D721Med (cell line): ENCODE results near the gene ATP6V1B1.

ENCODE experiments used
- DNase-seq: peaks from one replicate; pipeline ENCODE4 v3.0.0; 2011; ENCODE audit warnings: low spot score; ENCODE audit not compliant: insufficient read length
- FAIRE-seq: peaks from 2 replicates; lab custom pipeline; 2011; peaks lifted over from hg19 to GRCh38; lab: Jason Lieb, UNC
- TF ChIP-seq, protein P1 (sequence below): IDR thresholded peaks from 2 replicates; pipeline ENCODE4 v1.5.1; 2012; ENCODE audit warnings: mild to moderate bottlenecking, control low read depth; ENCODE audit not compliant: insufficient read depth; ENCODE audit errors: missing control alignments

ATP6V1B1 gene

DNA sequence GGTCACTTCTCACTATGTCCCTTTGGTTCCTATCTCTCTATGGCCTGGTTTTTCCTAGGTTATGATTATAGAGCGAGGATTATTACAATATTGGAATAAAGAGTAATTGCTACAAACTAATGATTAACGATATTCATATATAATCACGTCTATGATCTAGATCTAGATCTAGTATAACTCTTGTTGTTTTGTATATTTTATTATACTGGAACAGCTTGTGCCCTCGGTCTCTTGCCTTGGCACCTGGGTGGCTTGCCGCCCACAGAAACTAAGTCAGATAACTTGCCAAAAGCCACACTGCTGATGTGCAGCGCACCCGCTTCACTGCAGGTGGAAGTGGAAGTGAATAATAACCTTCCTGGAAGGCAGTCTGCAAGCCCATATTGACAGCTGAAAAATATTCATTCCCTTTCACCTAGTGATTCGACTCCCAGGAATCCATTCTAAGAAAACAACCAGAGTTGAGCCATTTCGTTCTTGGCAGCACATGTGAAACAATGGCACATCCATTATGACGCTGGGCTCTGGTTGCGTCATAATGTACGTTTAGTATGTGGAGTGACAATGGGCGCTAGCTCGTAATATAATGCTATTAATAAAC, 42.0 kb downstream of the ATP6V1B1 start:
- TF ChIP-seq, protein P1, sequence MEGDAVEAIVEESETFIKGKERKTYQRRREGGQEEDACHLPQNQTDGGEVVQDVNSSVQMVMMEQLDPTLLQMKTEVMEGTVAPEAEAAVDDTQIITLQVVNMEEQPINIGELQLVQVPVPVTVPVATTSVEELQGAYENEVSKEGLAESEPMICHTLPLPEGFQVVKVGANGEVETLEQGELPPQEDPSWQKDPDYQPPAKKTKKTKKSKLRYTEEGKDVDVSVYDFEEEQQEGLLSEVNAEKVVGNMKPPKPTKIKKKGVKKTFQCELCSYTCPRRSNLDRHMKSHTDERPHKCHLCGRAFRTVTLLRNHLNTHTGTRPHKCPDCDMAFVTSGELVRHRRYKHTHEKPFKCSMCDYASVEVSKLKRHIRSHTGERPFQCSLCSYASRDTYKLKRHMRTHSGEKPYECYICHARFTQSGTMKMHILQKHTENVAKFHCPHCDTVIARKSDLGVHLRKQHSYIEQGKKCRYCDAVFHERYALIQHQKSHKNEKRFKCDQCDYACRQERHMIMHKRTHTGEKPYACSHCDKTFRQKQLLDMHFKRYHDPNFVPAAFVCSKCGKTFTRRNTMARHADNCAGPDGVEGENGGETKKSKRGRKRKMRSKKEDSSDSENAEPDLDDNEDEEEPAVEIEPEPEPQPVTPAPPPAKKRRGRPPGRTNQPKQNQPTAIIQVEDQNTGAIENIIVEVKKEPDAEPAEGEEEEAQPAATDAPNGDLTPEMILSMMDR: no peak
- FAIRE-seq (no peak), DNase-seq (no peak)

DNA sequence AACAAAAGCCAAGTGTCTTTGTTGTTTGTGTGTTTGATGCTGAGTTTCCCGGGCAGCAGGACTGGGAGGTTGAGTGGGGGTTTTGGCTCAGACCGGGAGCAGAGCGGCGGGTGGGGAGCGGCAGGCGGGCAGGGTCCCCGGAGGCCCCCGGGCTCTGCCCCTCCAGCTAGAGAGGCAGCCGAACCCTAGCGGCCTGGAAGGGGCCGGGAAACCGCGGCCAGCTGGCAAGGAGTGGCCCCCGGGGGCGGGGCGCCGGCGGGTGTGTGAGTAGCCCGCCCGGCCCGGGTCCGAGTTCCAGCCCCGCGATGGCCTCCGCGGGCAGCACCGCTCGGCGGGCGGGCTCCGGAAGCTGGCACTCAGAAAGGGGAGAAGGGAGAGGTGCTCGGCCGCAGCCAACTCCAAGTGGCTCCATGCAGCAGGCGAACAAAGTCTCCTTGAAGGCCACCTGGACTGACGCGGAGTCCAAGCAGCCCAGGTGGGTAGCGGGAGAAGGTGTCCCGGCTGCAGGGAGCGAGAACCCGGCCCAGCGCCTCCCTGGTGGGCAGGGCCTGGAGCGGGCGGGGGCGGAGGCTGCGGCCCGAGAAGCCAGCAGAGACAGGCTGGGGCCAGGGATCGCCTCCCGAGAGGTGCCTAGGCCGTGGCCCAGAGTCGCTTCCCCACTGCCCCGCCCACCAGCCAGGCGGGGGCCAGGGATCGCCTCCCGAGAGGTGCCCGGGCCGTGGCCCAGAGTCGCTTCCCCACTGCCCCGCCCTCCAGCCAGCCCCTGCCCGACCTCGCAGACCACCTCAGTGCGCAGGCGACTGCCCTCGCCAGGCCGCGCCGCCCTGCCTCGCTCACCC, 42.9 kb downstream of the ATP6V1B1 start, which contains the start of gene ANKRD53:
ANKRD53 (plus strand) TSS at position 290 of the 839 bp plus-strand sequence; CDS start at position 306, 16 bp downstream.
- DNase-seq: no peak

DNA sequence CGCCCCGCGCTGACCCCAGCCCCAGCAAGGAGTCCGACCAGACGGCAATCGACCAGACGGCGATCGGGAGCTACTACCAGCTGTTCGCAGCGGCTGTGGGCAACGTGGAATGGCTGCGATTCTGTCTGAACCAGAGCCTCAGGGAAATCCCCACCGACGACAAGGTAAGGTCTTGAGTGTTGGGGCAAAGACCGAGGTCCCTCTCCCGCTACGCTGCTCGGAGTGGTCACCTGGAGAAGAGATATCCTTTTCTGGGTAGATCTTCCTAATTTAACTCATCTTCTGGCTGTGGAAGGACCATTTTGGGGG, 43.4 kb downstream of the ATP6V1B1 start:
- TF ChIP-seq, protein P1: no peak
- no peak for FAIRE-seq

More for the DNA sequence above, 42.9 kb downstream of the ATP6V1B1 start, which contains the start of gene ANKRD53:
- FAIRE-seq: no peak
- TF ChIP-seq, protein P1: no peak

DNA sequence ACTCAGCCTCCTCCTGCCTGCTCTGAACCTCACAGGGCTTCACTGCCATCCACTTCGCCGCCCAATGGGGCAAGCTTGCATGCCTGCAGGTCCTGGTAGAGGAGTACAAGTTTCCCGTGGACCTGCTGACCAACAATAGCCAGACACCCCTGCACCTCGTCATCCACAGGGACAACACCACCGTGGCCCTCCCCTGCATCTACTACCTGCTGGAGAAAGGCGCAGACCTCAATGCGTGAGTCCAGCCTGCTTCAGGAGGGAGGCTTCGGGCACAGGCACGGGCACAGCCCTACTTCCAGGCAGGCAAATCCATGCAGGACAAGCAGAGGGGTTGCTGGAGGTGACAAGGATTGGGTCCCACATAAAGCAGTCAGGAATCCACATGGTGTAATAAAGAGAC, 43.9 kb downstream of the ATP6V1B1 start:
- no peak for FAIRE-seq
- no peak for DNase-seq
- TF ChIP-seq, protein P1: no peak

More for the DNA sequence above, 43.4 kb downstream of the ATP6V1B1 start:
- no peak for DNase-seq

DNA sequence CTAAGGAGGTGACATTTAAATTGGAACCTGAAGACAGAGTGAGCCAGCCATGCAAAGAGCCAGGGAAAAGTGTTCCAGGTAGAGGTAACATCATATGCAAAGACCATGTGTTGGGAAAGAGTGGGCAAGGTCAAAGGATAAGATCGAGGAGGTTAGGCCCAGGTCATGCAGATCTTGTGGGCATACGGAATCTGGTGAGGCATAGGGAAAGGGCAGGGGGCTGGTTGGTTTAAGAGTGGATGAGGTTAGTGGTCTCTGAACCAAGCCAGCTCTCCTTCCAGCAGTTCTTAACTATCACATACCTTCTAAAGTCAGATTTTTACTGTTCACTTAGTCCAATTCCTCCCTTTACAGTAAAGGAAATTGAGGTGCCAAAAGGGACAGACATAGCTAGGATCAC, 45.7 kb downstream of the ATP6V1B1 start:
- no peak for FAIRE-seq
- no peak for DNase-seq
- TF ChIP-seq, protein P1: no peak

DNA sequence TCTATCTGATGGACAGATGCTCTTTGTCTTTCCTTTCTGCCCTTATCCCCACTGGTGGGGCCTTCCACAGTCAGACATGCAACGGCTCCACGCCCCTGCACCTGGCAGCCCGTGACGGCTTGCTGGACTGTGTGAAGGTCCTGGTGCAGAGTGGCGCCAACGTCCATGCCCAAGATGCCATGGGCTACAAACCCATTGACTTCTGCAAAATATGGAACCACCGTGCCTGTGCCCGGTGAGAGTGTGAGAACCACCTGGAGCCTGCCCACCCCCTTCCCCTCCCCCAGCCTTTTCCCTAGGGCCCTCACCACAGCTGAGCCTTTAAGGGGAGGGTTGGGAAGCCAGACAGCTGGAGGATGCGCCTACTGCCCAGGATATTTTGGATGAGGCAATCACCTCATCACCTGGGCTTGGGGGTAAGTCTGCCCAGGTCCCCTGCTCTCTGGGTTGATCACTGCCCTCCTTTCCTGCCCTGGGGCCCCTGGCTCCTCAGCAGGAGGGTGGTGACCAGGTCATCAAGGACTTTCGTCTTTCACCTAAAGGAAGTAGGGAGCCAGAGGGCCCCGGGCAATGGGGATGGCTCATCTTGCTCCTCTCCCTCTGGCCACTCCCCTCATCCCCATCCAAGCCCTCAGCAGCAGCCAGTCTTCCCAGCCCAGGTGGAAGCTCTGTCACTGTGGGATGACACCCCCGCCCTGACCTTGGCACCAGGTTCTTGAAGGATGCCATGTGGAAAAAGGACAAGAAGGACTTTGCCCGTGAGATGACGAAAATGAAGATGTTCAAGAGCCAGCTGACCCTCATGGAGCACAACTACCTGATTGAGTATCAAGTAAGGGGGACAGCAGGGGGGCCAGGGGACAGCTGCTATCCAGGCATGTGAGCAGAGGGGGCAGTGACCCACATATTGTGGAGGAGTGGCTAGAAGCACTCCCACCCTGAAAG, 46.4 kb downstream of the ATP6V1B1 start:
- no peak for FAIRE-seq
- TF ChIP-seq, protein P1: no peak
- DNase-seq: no peak
